Hematopoietic multipotent progenitor cell treated with erythropoietin and hydrocortisone succinate and interleukin-3 and kit ligand, for 15 days (in vitro differentiated cells): Measurements from ENCODE around the gene MON1B.
"Not testable (repeated sequence)": the region's sequence is repeated elsewhere in the genome, so short reads cannot be mapped to it uniquely, and the experiment has no call there.

Experiments
- DNase-seq: peaks from one replicate; pipeline ENCODE4 v3.0.0-alpha.2; 2015; ENCODE audit warnings: low spot score

Gene MON1B

DNA sequence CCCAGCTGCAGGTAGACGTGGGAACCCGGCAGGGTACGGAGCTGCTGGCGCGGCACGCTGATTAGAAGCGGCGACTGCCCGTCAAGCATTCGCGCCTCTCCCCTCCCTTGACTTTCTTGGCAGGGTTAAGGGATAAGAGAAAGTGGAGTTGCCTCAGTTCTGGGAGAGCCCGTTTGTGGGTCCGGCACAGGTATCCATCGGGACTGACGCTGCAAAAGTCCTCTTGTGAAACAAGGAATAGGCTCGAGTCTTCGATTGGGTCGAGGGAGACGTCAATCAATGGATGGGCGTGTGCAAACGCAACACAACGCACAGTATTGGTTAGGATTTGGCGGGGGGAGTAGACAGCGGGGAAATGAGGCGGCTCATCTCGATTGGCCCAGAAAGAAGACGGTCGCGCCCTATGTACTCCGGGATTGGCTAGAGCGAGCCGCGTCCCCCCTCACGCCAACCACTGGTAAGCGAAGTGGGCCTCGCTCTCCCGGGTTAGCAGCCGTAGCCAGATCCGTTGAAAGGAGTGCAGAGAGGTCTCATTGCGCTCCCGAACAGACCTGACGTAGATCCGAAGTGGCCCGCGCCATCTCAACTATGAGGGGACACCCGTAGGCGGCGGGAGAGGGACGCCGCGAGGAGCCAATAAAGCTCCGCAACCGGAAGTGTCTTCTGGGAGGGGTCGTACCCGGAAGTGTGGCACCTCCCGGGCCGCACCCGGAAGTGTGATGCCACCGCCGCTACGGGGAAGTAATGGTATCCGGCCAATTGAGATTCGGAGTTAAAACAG lies at the start of gene MON1B:
Gene MON1B (plus strand): TSS at position 713 of the 781 bp plus-strand sequence. CDS start 296 bp downstream, outside the sequence.
- peak; percentile 97 for DNase-seq

DNA sequence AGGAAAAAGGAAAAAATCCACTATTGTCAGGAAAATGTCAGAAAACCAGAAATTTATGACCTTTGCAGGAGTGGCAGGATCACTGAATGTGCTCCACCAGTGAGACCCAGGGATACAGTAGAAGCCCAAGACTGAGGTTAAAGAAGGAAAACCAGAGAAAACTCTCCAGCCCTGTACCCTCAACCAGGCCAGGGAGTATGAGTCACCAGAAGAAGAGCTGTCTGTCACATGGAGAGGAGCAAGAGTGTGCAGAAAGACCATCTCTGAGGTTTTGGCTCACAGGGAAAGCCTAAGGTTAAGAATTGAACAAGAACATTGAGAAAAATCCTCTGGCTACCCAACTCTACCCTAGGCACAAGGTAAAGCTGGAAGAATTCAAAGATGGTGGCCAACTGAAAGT lies 47.6 kb upstream of the MON1B start:
- no peak for DNase-seq

DNA sequence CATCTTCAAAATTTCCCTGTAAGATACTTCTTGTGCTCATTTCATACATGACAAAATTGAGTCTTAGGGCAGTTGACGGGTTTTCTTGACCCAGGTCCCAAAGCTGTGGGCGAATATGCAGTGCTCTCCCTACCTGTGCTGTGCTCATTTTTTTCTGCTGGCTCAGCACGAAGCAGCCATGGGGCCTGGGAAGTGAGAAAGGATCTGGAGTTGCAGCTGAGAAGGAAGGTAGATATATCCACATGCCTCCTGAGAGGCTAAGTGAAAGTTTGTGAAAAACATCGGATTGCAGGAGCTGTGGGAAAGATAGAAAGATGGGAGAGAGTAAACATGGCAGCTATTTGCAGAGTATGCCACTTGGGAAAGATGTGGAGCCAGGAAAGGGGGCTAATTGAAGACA lies 42.9 kb upstream of the MON1B start:
- DNase-seq, result no peak

DNA sequence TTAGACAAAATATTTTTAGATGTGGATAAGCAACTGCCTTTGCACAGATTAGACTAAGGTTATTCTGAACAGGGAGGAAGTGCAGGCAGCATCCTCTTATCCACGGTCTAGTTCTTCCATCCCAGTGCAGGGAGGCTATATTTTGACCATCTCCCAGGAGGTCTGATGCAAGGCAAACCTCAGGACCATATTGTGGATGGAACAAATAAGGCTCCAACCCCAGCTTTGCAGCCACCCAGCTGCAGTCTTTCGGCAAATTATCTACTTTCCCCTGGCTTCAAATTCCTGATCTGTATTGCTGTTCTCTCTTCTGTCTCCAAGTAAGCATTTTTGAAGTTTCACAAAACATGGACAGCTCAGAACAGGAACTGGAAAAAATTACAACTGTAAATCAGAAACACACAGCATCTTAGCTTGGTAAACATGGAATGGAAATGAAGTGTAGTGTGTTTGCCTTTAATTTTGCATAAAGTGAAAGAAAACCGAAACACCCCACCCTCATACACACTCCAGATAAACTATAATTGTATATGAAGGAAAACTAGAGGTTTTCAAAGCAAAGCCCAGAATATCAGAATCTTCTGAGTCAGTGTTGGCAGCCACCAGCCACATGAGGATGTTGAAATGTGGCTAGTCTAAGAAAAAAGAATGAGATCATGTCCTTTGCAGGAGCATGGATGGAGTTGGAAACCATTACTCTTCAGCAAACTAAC lies 33.5 kb upstream of the MON1B start:
- DNase-seq, result no peak

DNA sequence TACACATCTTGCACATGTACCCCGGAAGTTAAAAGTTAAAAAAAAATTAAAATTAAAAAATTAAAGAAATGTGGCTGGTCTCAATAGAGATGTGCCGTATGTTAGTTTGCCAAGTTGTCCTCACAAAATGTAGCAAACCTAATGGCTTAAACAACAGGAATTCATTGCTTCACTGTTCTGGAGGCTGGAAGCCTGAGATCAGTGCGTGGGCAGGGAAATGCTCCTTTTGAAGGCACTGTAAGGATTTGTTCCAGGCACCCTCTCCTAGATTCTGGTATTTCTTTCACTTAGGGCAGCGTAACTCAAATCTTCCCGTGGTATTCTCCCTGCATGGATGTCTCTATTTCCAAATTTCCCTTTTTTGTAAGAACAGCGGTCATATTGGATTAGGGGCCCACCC lies 32.7 kb upstream of the MON1B start:
- DNase-seq, result no peak

DNA sequence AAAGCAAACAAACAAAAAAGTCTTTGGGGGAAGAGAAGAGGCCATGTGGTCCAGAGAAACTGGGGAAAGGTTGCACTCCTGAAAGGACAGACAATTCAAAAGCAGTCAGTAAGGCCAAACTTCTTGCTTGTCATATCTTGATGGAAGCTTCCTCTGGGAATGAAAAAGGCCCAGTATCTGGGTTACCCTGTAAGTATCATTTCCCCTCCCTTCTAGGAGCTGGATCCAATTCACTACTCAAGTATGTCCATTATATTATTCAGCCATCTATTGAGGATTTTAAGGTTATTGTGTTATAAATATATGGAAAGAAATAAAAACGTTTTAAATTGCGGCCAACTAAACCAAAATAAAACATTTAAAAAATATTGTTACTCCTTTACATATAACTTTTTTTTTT lies 26.0 kb upstream of the MON1B start:
- no peak for DNase-seq

DNA sequence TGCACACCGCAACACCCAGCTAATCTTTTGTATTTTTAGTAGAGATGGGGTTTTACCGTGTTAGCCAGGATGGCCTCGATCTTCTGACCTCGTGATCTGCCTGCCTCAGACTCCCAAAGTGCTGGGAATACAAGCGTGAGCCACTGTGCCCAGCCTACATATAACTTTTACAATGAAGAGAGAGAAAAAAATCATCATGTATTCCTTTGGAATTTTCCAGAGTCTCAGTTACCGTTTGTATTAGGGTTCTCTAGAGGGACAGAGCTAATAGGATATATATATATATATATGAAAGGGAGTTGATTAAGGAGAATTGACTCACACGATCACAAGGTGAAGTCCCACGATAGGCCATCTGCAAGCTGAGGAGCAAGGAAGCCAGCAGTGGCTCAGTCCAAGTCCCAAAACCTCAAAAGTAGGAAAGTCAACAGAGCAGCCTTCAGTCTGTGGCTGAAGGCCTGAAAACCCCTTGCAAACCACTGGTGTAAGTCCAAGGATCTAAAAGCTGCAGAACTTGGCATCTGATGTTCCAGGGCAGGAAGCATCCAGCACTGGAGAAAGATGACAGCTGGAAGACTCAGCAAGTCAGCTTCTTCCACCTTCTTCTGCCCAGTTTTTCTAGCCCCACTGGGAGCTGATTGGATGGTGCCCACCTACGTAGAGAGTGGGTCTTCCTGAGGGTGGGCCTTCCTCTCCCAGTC lies 25.3 kb upstream of the MON1B start:
- not testable (repeated sequence) for DNase-seq

DNA sequence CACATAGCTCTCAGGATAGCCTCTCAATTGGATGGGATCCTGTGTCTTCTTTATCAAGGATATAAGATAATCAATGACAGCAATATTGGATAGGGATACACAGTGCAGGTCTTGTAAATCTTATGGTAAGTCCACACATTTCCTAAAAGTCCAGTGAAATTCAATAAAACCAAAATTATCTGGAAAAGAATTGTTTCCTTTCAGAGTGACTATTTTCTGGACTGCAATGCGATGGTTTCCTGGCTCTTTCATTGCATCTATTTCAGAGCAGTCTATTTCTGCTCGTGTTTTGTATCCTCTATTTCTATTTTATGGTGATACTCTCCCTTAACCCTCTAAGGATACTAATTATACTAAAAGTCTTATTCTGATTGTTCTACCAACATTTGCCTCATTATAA lies 24.3 kb upstream of the MON1B start:
- no peak for DNase-seq

DNA sequence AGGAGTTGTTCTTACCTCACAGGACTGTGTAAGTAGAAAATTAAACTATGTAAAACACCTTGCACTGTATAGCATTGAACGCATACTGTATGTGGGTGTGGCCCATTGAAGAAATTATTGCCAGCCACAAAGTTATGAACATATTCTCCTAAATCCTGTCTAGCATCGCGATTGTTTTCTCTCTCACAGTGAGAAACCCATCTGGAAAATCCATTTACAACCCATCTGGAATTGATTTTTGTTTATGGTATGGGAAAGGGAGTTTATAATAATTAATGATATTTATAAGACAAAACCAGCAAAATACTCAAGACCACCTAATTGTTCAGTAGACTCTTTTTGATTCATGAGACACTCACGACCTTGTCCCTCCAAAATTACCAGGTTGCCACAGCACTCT lies 22.1 kb upstream of the MON1B start:
- DNase-seq, result no peak

DNA sequence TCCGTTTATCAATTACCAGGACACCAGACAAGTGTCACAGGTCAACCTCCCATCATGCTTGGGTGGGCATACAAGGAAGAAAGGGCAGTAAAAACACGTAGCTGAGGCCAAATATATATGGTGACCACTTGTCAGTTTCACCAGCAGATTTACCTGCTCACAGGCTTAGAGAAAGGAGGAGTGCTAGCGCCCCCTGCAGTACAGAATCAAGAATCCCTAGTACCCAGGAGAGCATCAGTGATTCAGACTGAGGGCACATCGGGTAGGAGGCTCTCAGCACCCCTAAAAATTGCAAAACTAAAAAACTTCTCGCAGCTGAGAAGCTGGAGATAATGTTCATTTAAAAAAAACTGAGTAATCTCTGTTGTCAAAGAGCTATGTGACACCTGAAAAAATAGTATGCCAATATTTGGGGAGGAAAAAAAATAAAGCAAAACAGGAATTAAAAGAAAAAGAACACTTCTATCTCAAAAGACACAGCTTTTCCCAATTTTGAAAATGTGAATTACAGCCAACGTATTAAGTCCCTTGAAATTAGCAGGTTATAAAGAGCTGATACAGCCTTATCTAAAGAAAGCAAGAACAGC lies 21.2 kb upstream of the MON1B start:
- peak; percentile 38 for DNase-seq

DNA sequence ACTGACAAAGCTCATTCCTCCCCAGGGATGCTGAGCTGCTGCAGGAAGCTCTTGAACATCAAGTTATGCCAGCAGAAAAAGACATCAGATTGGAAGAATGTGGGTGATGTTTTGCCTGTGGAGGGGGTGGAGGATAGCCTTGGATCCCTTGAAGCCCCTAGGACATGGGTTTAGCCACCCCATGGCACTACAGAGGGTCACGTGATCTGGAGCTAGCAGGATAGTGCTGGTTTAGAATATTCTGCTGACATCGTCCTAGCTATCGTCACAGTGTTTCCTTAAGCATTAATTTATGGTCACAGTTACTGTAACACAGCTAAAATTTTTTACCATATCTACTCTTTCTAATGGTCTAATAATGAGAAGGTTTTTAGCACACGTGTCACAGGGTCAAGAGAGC lies 20.2 kb upstream of the MON1B start:
- no peak for DNase-seq

DNA sequence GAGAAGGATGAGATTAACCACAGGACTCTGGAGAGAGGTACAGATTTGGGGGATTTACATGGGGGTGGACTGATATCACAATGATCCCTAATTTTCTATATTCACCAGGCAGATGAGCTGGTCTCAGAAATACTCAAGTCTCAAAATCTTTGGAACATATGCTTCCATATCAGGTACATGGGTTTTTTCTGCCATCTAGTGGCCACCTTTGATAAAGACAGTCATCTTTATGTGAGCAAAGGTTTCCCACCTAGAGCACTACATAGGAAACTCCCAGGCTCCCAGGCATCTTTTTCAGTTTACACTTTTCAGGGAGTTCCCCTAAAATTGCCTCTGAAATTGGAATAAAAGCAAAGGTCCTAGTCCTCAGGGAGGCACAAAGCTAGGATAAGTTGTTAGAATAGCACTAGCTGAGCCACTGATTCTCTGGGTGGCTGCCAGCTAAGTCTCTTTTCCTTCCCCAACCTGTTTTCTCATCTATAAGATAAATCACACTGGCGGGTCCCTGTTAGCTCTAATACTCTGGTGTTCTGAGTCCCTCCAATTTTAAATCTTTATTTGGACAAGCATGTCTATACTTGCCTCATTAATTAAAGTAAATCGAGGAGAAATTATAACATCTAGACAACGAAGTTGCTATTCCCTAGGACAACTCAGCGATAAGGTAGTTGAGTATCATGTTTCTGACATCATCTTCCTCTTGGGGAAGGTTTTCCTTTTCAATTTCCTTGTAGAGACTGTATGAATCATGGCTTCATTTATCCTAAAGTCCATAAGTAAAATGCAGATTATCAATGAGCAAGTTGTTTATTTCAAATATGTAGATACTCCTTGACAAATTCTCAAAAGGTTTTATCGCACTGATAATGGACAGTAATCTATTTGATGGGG lies 19.0 kb upstream of the MON1B start:
- DNase-seq, result peak; percentile 56

DNA sequence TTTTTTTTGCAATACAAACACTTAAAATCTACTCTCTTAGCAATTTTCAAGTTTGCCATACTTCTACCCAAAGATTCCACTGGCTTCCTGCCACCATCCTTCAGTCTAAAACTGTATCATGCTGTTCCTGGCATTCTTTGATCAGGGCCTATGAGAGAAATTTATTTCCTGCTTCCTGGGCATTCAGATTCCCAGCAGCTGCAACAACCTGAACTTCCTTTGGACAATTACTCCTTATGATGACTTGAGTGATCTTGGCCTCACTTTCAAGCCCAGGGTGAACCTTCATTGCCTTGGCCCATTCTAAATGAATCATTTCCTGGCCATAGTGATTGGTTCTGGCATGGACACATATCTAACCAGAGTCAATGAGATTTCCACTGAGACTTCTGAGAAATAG lies 18.0 kb upstream of the MON1B start:
- DNase-seq, result no peak

DNA sequence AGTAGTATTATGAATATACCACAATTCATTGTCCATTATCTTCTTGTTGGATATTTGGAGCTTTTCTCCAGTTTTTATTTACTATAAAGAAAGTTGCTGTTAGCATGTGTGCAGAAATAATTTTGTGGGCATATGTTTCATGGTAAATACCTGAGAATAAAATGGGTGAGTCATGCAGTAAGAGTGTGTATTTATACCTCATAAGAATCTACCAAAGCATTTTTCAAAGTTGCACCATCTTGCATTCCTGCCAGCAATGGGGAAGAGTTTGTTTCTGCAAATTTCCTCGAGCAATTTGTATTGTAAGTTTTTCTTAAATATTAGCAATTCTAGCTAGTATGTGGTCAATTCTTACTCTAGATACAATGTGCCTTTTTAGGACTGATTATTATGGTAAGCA lies 7.9 kb upstream of the MON1B start:
- DNase-seq, result no peak

DNA sequence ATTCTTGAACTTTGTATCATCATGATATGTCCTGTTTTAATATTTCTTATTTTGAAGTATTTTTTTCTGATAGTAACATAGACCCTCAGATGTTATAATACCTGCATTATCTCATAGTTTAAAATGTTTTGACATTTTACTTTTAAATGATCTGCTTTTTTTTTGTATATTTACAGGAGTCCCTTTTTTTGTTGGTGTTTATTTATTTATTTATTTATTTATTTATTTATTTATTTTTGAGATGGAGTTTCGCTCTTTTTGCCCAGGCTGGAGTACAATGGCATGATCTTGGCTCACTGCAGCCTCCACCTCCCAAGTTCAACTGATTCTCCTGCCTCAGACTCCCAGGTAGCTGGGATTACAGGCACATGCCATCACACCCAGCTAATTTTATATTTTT lies 4.7 kb upstream of the MON1B start:
- not testable (repeated sequence) for DNase-seq

DNA sequence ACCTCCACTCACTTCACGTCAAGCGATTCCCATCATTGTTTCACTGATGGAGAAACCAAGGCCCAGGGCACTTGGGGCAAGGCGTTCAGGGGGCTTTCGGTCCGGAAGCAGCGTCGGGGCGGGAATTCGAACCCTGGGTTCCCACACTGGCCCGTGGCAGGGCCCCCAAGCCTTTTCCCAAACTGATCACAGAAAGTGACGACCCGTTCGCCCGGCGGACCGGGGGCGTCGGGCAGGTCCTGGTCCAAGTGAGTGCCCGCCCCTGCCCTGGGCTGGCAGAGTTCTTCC lies 856 bp upstream of the MON1B start:
- DNase-seq, result no peak

DNA sequence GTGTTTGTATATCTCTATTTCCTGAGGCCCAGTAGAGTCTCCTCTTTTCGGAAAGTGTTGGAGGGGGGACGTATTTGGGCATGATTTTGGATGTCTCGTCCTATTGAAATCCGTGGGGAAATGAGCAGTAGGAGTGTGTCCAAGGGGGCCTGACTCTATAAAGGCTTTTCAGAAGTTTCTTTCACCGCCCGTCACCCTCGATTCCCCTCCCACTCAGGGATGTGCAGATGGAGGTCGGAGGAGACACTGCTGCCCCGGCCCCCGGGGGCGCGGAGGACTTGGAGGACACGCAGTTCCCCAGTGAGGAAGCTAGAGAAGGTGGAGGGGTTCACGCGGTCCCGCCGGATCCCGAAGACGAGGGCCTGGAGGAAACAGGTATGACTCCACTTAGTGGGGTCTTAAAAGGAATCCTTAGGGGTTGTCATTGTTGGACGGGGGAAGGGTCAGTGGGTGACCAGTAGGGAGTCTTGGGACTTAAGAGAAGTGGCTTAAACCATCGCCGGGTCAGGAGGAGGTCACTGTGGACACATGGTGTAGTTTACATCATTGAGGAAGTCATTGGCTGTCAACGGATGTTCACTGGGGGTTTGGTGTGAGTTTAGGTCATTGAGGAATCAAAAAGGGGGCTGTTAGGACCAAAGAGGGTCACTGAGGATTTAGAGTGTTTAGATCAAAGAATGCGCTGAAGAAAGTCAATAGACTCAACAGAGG lies 424 bp downstream of the MON1B start:
- no peak for DNase-seq

DNA sequence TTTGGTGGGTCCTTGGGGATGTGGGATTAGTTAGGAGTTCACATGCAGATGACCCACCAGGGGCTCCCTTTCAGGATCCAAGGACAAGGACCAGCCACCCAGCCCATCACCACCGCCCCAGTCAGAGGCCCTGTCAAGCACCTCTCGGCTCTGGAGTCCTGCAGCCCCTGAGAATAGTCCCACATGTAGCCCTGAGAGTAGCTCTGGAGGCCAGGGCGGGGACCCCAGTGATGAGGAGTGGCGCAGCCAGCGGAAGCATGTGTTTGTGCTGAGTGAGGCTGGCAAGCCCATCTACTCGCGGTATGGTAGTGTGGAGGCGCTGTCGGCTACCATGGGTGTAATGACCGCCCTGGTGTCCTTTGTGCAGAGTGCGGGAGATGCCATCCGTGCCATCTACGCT lies 2.4 kb downstream of the MON1B start:
- DNase-seq, result no peak

DNA sequence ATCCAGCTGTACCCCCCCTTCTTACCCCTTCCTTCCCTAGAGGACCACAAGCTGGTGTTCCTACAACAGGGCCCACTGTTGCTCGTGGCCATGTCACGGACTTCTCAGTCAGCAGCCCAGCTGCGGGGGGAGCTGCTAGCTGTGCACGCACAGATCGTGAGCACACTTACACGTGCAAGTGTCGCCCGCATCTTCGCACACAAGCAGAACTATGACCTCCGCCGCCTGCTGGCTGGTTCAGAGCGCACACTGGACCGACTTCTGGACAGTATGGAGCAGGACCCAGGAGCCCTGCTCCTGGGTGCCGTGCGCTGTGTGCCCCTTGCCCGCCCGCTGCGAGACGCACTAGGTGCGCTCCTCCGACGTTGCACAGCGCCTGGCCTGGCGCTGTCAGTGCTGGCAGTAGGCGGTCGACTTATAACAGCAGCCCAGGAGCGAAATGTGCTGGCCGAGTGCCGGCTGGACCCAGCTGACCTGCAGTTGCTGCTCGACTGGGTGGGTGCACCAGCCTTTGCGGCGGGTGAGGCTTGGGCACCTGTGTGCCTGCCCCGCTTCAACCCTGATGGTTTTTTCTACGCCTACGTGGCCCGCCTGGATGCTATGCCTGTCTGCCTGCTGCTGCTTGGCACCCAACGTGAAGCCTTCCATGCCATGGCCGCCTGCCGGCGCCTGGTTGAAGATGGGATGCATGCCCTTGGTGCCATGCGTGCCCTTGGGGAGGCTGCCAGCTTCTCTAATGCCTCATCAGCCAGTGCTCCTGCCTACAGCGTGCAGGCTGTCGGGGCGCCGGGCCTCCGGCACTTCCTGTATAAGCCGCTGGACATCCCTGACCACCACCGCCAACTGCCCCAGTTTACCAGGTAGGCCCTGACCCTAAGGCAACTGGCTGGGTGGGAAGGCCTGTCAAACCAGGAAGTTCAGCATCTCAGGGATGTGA lies 3.6 kb downstream of the MON1B start:
- DNase-seq, result no peak

DNA sequence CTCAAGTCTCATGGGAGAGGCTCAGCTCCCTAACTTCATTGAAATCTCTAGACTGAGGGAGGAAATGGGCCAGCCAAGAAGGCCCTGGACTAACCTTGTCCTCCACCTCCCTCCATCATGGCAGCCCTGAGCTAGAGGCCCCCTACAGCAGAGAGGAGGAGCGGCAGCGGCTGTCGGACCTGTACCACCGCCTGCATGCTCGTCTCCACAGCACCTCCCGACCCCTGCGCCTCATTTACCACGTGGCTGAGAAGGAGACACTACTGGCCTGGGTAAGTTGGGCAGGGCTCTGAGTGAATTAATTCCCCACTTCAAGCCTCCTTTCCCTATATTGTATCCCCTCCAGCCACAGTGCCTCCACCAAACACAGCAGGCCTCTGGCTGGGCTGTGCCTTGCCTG lies 4.4 kb downstream of the MON1B start:
- DNase-seq, result no peak
